Panc1 (cell line): ENCODE measurements around the gene FAM53A. TPM values are rescaled to one million over a fixed set of nuclear protein-coding genes. Genes with fewer than 3 reads are reported as not detected.

Experiments
- ATAC-seq: fragments of 200-7000 bp; cut with Tn5 transposase; 2 replicates; pipeline ENCODE4 v1.9.1; 2020; ENCODE audit warnings: mild to moderate bottlenecking, moderate library complexity
- BruUV-seq: library from RNA; stranded (reverse); fragments of 400-500 nt; replicated peaks from 2 replicates; lab custom pipeline; 2021; lab: Mats Ljungman, UMichigan
- CTCF ChIA-PET: fragments of 300-600 bp; sonication (Branson Sonifier 250); formaldehyde crosslinking; loops from one replicate; lab custom pipeline; 2022; ENCODE audit warnings: antibody characterized with exemption; lab: Charles Lee
- POLR2A ChIA-PET: fragments of 300-600 bp; sonication (Branson Sonifier 250); formaldehyde crosslinking; loops from one replicate; lab custom pipeline; 2022; ENCODE audit warnings: antibody characterized with exemption; lab: Charles Lee
- DNase-seq: peaks from one replicate; pipeline ENCODE4 v3.0.0-alpha.2; 2010; ENCODE audit warnings: low read depth, low spot score
- H3K27ac ChIP-seq: 2 replicates; pipeline ENCODE4 v1.5.1; 2011; ENCODE audit warnings: mild to moderate bottlenecking, low read length, inconsistent platforms
- H3K27me3 ChIP-seq: fragments of 200-500 bp; sonication (Bioruptor generic); 2 replicates; pipeline ENCODE4 v1.6.0; 2014; ENCODE audit warnings: low read length, inconsistent platforms; ENCODE audit not compliant: control insufficient read depth, insufficient read depth
- H3K36me3 ChIP-seq: fragments of 200-500 bp; sonication (Bioruptor generic); 2 replicates; pipeline ENCODE4 v1.5.1; 2014; ENCODE audit warnings: inconsistent platforms, mild to moderate bottlenecking, low read length, moderate library complexity; ENCODE audit not compliant: control insufficient read depth, insufficient read depth
- H3K4me1 ChIP-seq: 2 replicates; pipeline ENCODE4 v1.5.1; 2011; ENCODE audit warnings: inconsistent platforms, mild to moderate bottlenecking, low read length, moderate library complexity; ENCODE audit not compliant: control insufficient read depth, insufficient read depth
- H3K4me3 ChIP-seq, 2 experiments: 2 replicates each; pipeline ENCODE4 v1.5.1; 2011 to 2012; ENCODE audit warnings: low read depth in 2 of 2, low read length in 2 of 2, mild to moderate bottlenecking in 2 of 2, inconsistent platforms in 1 of 2, moderate library complexity in 1 of 2
- H3K9me3 ChIP-seq: fragments of 200-500 bp; sonication (Bioruptor generic); 2 replicates; pipeline ENCODE4 v1.5.1; 2014; ENCODE audit warnings: low read depth, mild to moderate bottlenecking, inconsistent platforms, low read length, moderate library complexity; ENCODE audit not compliant: control insufficient read depth, insufficient read depth
- POLR2AphosphoS5 ChIP-seq: IDR thresholded peaks from 2 replicates; pipeline ENCODE4 v1.6.1; 2012; ENCODE audit warnings: mild to moderate bottlenecking, low read depth, low read length, moderate library complexity
- SIN3A ChIP-seq: IDR thresholded peaks from 2 replicates; pipeline ENCODE4 v1.6.1; 2012; ENCODE audit warnings: low read depth, mild to moderate bottlenecking, low read length, moderate library complexity, borderline replicate concordance; ENCODE audit not compliant: insufficient read depth
- TCF7L2 ChIP-seq: IDR thresholded peaks from 2 replicates; pipeline ENCODE4 v1.6.1; 2011; ENCODE audit warnings: mild to moderate bottlenecking, low read depth, low read length, inconsistent platforms
- in situ Hi-C: cut with HindIII; loops from 2 replicates; pipeline ENCODE4 v1.10.0; 2016; ENCODE audit warnings: low sequenced_read_pairs, low pct_unique_long_range_greater_than_20kb
- intact Hi-C: fragments of 100-400 bp; cut with micrococcal nuclease; formaldehyde crosslinking; loops from one replicate; pipeline ENCODE4 v1.10.0; 2022; ENCODE audit not compliant: unreplicated experiment
- total RNA-seq: library from RNA; stranded (reverse); gene quantifications from one replicate; pipeline ENCODE4 v1.2.1, GENCODE V29; 2021; ENCODE audit not compliant: unreplicated experiment
- TF ChIP-seq, protein P1 (sequence below), 2 experiments: IDR thresholded peaks; 2 replicates each; pipeline ENCODE4 v1.6.1; 2011 to 2012; ENCODE audit warnings: low read depth in 2 of 2, control low read depth in 1 of 2, low read length in 1 of 2, mild to moderate bottlenecking in 1 of 2, moderate library complexity in 1 of 2; ENCODE audit not compliant: insufficient read depth in 1 of 2
- TF ChIP-seq, protein P2 (sequence below): fragments of 450-650 bp; IDR thresholded peaks from 2 replicates; pipeline ENCODE4 v1.5.1; 2017; ENCODE audit warnings: mild to moderate bottlenecking

FAM53A gene
- total RNA-seq, 1 experiment from 2014 or later = 7.0 TPM

DNA sequence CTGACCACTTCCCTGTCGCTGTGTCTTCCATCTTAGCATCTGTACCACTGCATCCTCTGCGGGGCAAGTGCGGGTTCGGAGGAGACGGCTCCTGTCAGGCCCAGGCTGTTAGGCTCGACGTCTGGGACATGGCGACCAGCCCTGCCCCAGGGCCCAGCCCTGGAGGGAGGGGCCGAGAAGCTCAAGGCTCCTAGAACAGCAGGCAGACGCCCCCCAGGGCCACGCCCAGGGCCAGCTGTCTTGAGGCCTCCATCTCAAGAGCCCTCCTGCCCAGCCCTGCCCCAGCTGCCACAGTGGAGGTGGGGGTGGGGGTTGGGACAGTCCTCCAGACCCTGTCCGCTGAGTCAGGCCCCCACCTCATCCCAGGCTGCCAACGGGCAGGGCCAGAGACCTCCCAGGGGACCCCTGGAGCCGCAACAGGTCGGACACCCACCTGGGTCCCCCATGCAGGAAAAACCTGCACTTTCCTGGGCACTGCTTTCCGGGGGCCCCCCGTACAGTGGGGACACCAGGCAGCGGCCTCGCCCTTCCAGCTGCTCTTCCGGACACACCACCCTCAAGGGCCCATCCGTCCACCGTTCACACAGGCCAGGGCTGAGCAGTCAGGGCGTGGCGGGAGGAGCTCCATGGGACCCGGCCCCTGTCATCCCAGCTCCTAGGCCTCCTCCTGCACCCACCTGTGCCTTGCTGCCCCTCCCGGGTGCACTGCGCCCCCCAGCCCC is 83.1 kb downstream of the FAM53A start:
- peaks cover 4% of the 10 kb centered on the region for H3K4me1 ChIP-seq
- ATAC-seq = no peak
- in situ Hi-C loops (no loop called here), intact Hi-C loops (no loop called here)
- no peak for DNase-seq
- H3K4me3 ChIP-seq = no peak overlapping the region
- no TSS peak for BruUV-seq
- ChIA-PET CTCF (no interaction called here), POLR2A (no interaction called here)
- no peaks in the 10 kb centered on the region for H3K27me3 ChIP-seq
- no peaks in the 10 kb centered on the region for H3K36me3 ChIP-seq
- H3K9me3 ChIP-seq = no peaks in the 10 kb centered on the region
- no peak for TF ChIP-seq POLR2AphosphoS5
- TF ChIP-seq SIN3A = no peak
- TF ChIP-seq, protein P1, sequence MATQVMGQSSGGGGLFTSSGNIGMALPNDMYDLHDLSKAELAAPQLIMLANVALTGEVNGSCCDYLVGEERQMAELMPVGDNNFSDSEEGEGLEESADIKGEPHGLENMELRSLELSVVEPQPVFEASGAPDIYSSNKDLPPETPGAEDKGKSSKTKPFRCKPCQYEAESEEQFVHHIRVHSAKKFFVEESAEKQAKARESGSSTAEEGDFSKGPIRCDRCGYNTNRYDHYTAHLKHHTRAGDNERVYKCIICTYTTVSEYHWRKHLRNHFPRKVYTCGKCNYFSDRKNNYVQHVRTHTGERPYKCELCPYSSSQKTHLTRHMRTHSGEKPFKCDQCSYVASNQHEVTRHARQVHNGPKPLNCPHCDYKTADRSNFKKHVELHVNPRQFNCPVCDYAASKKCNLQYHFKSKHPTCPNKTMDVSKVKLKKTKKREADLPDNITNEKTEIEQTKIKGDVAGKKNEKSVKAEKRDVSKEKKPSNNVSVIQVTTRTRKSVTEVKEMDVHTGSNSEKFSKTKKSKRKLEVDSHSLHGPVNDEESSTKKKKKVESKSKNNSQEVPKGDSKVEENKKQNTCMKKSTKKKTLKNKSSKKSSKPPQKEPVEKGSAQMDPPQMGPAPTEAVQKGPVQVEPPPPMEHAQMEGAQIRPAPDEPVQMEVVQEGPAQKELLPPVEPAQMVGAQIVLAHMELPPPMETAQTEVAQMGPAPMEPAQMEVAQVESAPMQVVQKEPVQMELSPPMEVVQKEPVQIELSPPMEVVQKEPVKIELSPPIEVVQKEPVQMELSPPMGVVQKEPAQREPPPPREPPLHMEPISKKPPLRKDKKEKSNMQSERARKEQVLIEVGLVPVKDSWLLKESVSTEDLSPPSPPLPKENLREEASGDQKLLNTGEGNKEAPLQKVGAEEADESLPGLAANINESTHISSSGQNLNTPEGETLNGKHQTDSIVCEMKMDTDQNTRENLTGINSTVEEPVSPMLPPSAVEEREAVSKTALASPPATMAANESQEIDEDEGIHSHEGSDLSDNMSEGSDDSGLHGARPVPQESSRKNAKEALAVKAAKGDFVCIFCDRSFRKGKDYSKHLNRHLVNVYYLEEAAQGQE (IDR thresholded peaks at IDR 0.05; ENCODE audit: insufficient read depth in 1 of 2, low read depth in 2 of 2, low read length in 1 of 2) = no peak
- TF ChIP-seq, protein P2, sequence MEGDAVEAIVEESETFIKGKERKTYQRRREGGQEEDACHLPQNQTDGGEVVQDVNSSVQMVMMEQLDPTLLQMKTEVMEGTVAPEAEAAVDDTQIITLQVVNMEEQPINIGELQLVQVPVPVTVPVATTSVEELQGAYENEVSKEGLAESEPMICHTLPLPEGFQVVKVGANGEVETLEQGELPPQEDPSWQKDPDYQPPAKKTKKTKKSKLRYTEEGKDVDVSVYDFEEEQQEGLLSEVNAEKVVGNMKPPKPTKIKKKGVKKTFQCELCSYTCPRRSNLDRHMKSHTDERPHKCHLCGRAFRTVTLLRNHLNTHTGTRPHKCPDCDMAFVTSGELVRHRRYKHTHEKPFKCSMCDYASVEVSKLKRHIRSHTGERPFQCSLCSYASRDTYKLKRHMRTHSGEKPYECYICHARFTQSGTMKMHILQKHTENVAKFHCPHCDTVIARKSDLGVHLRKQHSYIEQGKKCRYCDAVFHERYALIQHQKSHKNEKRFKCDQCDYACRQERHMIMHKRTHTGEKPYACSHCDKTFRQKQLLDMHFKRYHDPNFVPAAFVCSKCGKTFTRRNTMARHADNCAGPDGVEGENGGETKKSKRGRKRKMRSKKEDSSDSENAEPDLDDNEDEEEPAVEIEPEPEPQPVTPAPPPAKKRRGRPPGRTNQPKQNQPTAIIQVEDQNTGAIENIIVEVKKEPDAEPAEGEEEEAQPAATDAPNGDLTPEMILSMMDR = no peak
- no peak for TF ChIP-seq TCF7L2
- H3K27ac ChIP-seq = no peak overlapping the region

DNA sequence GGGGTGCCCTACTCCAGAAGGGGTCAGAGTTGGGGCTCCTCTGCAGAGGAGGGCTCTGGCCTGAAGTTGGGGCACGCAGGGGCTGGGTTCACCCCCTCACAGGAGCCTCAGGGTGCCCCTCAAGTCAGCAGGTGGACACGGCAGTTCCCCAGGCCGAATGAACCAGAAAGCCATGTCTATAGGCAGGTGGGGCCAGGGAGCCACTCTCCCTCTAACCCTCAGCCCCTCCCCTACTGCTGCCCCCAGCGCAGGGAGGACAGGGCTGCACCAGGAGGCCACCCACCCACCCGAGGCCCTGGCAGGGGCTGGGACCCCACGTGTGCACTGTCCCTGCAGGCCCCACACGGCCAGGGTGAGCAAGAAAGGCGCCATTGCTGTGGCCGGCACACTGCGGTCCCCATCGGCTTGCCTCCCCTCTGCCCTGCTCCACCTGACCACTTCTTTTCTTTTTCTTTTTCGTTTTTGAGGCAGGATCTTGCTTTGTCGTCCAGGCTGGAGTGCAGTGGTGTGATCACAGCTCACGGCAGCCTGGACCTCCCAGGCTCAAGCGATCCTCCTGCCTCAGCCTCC is 83.8 kb downstream of the FAM53A start:
- intact Hi-C loops (no loop called here), in situ Hi-C loops (no loop called here)
- Histone ChIP-seq H3K4me1 (peaks cover 4% of the 10 kb centered on the region), H3K9me3 (no peaks in the 10 kb centered on the region), H3K4me3 (no peak overlapping the region), H3K36me3 (no peaks in the 10 kb centered on the region), H3K27ac (no peak overlapping the region), H3K27me3 (no peaks in the 10 kb centered on the region)
- POLR2A ChIA-PET = no interaction called here
- DNase-seq = no peak
- CTCF ChIA-PET = no interaction called here
- no TSS peak for BruUV-seq
- TF ChIP-seq, protein P2 = no peak
- TF ChIP-seq POLR2AphosphoS5 (no peak), TCF7L2 (no peak), SIN3A (no peak)
- TF ChIP-seq, protein P1 (IDR thresholded peaks at IDR 0.05; ENCODE audit: insufficient read depth in 1 of 2, low read depth in 2 of 2, low read length in 1 of 2) = no peak
- no peak for ATAC-seq
